Mesenchymal stem cell (in vitro differentiated cells and primary cell): ENCODE results near the gene GRAMD4.

ENCODE experiments used
- DNase-seq: peaks from one replicate; pipeline ENCODE4 v3.0.0-alpha.2; 2013
- H2AFZ ChIP-seq: one replicate; pipeline ENCODE4 v1.6.1; 2013; ENCODE audit warnings: low read depth, mild to moderate bottlenecking, control low read depth, inconsistent platforms, low read length, moderate library complexity
- H2AK5ac ChIP-seq: 2 replicates; pipeline ENCODE4 v1.6.1; 2013; ENCODE audit warnings: low read length, moderate library complexity, mild to moderate bottlenecking, inconsistent platforms; ENCODE audit not compliant: severe bottlenecking
- H2BK120ac ChIP-seq: one replicate; pipeline ENCODE4 v1.6.1; 2013; ENCODE audit warnings: low read depth, mild to moderate bottlenecking, inconsistent platforms, low read length, moderate library complexity
- H2BK12ac ChIP-seq, 2 experiments: one replicate each; pipeline ENCODE4 v1.6.1; 2013; ENCODE audit warnings: inconsistent platforms in 2 of 2, low read length in 2 of 2, mild to moderate bottlenecking in 2 of 2, moderate library complexity in 2 of 2, control low read depth in 1 of 2
- H2BK15ac ChIP-seq: one replicate; pipeline ENCODE4 v1.6.1; 2013; ENCODE audit warnings: mild to moderate bottlenecking, low read depth, inconsistent platforms; ENCODE audit not compliant: poor library complexity, severe bottlenecking
- H2BK5ac ChIP-seq: 2 replicates; pipeline ENCODE4 v1.6.1; 2013; ENCODE audit warnings: low read depth, mild to moderate bottlenecking, low read length, control low read depth, inconsistent platforms; ENCODE audit not compliant: poor library complexity, severe bottlenecking
- H3K14ac ChIP-seq, 2 experiments: one replicate each; pipeline ENCODE4 v1.6.1; 2013; ENCODE audit warnings: inconsistent platforms in 2 of 2, low read length in 2 of 2, control low read depth in 1 of 2, mild to moderate bottlenecking in 1 of 2, moderate library complexity in 1 of 2
- H3K18ac ChIP-seq, 2 experiments: one replicate each; pipeline ENCODE4 v1.6.1; 2013; ENCODE audit warnings: inconsistent platforms in 2 of 2, low read length in 2 of 2, control low read depth in 1 of 2, low read depth in 1 of 2, mild to moderate bottlenecking in 1 of 2
- H3K23ac ChIP-seq, 2 experiments: one replicate each; pipeline ENCODE4 v1.6.1; 2013; ENCODE audit warnings: inconsistent platforms in 2 of 2, low read length in 2 of 2, mild to moderate bottlenecking in 2 of 2, moderate library complexity in 2 of 2, control low read depth in 1 of 2
- H3K27ac ChIP-seq: 2 replicates; pipeline ENCODE4 v1.5.1; 2013; ENCODE audit warnings: mild to moderate bottlenecking, moderate library complexity, low read length, control low read depth, inconsistent platforms; ENCODE audit not compliant: poor library complexity, severe bottlenecking
- H3K27me3 ChIP-seq, 2 experiments: 2 replicates each; pipeline versions ENCODE4 v1.6.1 to v1.7.0; 2013; ENCODE audit warnings: low read length in 2 of 2, mild to moderate bottlenecking in 2 of 2, moderate library complexity in 2 of 2, control low read depth in 1 of 2, inconsistent platforms in 1 of 2; ENCODE audit not compliant: control insufficient read depth in 1 of 2, insufficient read depth in 1 of 2
- H3K36me3 ChIP-seq, 2 experiments: 2 replicates each; pipeline versions ENCODE4 v1.6.1 to v1.7.0; 2013; ENCODE audit warnings: low read length in 2 of 2, control low read depth in 1 of 2, inconsistent platforms in 1 of 2, low read depth in 1 of 2, mild to moderate bottlenecking in 1 of 2; ENCODE audit not compliant: insufficient read depth in 2 of 2, control insufficient read depth in 1 of 2
- H3K4ac ChIP-seq, 2 experiments: one replicate each; pipeline ENCODE4 v1.6.1; 2013; ENCODE audit warnings: inconsistent platforms in 2 of 2, low read length in 2 of 2, mild to moderate bottlenecking in 2 of 2, moderate library complexity in 2 of 2, control low read depth in 1 of 2, low read depth in 1 of 2
- H3K4me1 ChIP-seq: 2 replicates; pipeline ENCODE4 v1.6.1; 2013; ENCODE audit warnings: low read depth, low read length, control low read depth; ENCODE audit not compliant: control insufficient read depth, insufficient read depth
- H3K4me2 ChIP-seq: 2 replicates; pipeline ENCODE4 v1.6.1; 2013; ENCODE audit warnings: low read length, mild to moderate bottlenecking, inconsistent platforms; ENCODE audit not compliant: poor library complexity, severe bottlenecking
- H3K4me3 ChIP-seq, 2 experiments: 2 replicates each; pipeline versions ENCODE4 v1.5.1 to v1.7.0; 2013; ENCODE audit warnings: low read length in 2 of 2, mild to moderate bottlenecking in 2 of 2, control low read depth in 1 of 2, low read depth in 1 of 2; ENCODE audit not compliant: insufficient read depth in 1 of 2
- H3K79me1 ChIP-seq: replicated peaks from 2 replicates; pipeline ENCODE4 v1.6.1; 2013; ENCODE audit warnings: mild to moderate bottlenecking, control low read depth, low read length, inconsistent platforms; ENCODE audit not compliant: poor library complexity, severe bottlenecking
- H3K9ac ChIP-seq: 2 replicates; pipeline ENCODE4 v1.7.0; 2013; ENCODE audit warnings: mild to moderate bottlenecking, low read length, moderate library complexity
- H3K9me3 ChIP-seq: 2 replicates; pipeline ENCODE4 v1.7.0; 2013; ENCODE audit warnings: mild to moderate bottlenecking, low read length; ENCODE audit not compliant: control insufficient read depth
- H4K8ac ChIP-seq: one replicate; pipeline ENCODE4 v1.6.1; 2013; ENCODE audit warnings: inconsistent platforms, mild to moderate bottlenecking, low read length, moderate library complexity
- H4K91ac ChIP-seq: one replicate; pipeline ENCODE4 v1.6.1; 2013; ENCODE audit warnings: mild to moderate bottlenecking, low read length, inconsistent platforms
- WGBS: methylation state at CpG from one replicate; pipeline ENCODE4 v1.1.7; 2013; ENCODE audit warnings: mixed read lengths; 5-methylcytosine and 5-hydroxymethylcytosine counted together

The GRAMD4 gene

GRCh38 chr22:46629291-46629690 is 9.1 kb downstream of the GRAMD4 start:
- Histone ChIP-seq H2BK15ac (no peak overlapping the region), H3K4ac (no peak overlapping the region), H3K14ac (no peak overlapping the region), H3K9me3 (no peaks in the 10 kb centered on the region), H4K8ac (no peak overlapping the region), H3K4me1 (peaks cover 29% of the 10 kb centered on the region), H2BK5ac (no peak overlapping the region), H3K9ac (no peak overlapping the region), H4K91ac (no peak overlapping the region), H2AFZ (no peak overlapping the region), H3K4me3 (no peak overlapping the region), H3K18ac (no peak overlapping the region), H3K36me3 (peaks cover 4 to 56% of the 10 kb centered on the region in 2 experiments), H2BK120ac (no peak overlapping the region), H2BK12ac (no peak overlapping the region), H3K79me1 (peaks cover 37% of the 10 kb centered on the region), H3K27ac (no peak overlapping the region), H3K27me3 (no peaks in the 10 kb centered on the region), H3K4me2 (no peak overlapping the region), H3K23ac (no peak overlapping the region), H2AK5ac (no peak overlapping the region)
- no peak for DNase-seq
- 94% methylated on average over 16 of the region's 16 CpGs for WGBS

- Histone ChIP-seq H2BK120ac (no peak overlapping the region), H3K4me1 (peaks cover 30% of the 10 kb centered on the region), H3K9me3 (no peaks in the 10 kb centered on the region), H3K36me3 (peaks cover 4 to 52% of the 10 kb centered on the region in 2 experiments), H2BK5ac (no peak overlapping the region), H3K4me3 (no peak overlapping the region), H3K27me3 (no peaks in the 10 kb centered on the region), H3K14ac (no peak overlapping the region), H3K4me2 (no peak overlapping the region), H3K4ac (no peak overlapping the region), H4K8ac (no peak overlapping the region), H3K27ac (no peak overlapping the region), H4K91ac (no peak overlapping the region), H2BK15ac (no peak overlapping the region), H2BK12ac (no peak overlapping the region), H3K79me1 (peaks cover 26% of the 10 kb centered on the region), H3K18ac (no peak overlapping the region), H2AK5ac (no peak overlapping the region), H3K23ac (no peak overlapping the region), H3K9ac (no peak overlapping the region), H2AFZ (no peak overlapping the region)
- DNase-seq = no peak
- 91% methylated on average over 7 of the region's 13 CpGs for WGBS
Observed at GRCh38 chr22:46631113-46631512, 10.9 kb downstream of the GRAMD4 start.

GRCh38 chr22:46632646-46633249 is 12.6 kb downstream of the GRAMD4 start:
- H3K4ac ChIP-seq = no peak overlapping the region
- H3K27me3 ChIP-seq = no peaks in the 10 kb centered on the region
- H2BK5ac ChIP-seq = no peak overlapping the region
- H2AFZ ChIP-seq = no peak overlapping the region
- peak overlapping the region; percentile 39 for H4K91ac ChIP-seq
- peak overlapping the region; percentile 91 for H2AK5ac ChIP-seq
- H3K9ac ChIP-seq = no peak overlapping the region
- peaks cover 0 to 52% of the 10 kb centered on the region in 2 experiments for H3K36me3 ChIP-seq
- no peak overlapping the region for H4K8ac ChIP-seq
- H3K14ac ChIP-seq = no peak overlapping the region
- no peak overlapping the region for H2BK15ac ChIP-seq
- H3K9me3 ChIP-seq = no peaks in the 10 kb centered on the region
- no peak overlapping the region for H3K18ac ChIP-seq
- no peak overlapping the region for H2BK12ac ChIP-seq
- H2BK120ac ChIP-seq = no peak overlapping the region
- peaks cover 31% of the 10 kb centered on the region for H3K4me1 ChIP-seq
- H3K79me1 ChIP-seq = peaks cover 18% of the 10 kb centered on the region
- no peak for DNase-seq
- no peak overlapping the region for H3K4me2 ChIP-seq
- H3K27ac ChIP-seq = no peak overlapping the region
- H3K4me3 ChIP-seq = no peak overlapping the region
- no peak overlapping the region for H3K23ac ChIP-seq
- WGBS = 93% methylated on average over 18 of the region's 18 CpGs

GRCh38 chr22:46633334-46633890 is 13.2 kb downstream of the GRAMD4 start:
- Histone ChIP-seq H3K18ac (no peak overlapping the region), H4K91ac (peak overlapping the region; percentile 39), H3K4me3 (no peak overlapping the region), H3K4ac (no peak overlapping the region), H3K4me1 (peaks cover 33% of the 10 kb centered on the region), H3K27me3 (no peaks in the 10 kb centered on the region), H3K79me1 (peaks cover 14% of the 10 kb centered on the region), H3K9me3 (no peaks in the 10 kb centered on the region), H3K23ac (no peak overlapping the region), H3K36me3 (peaks cover 0 to 48% of the 10 kb centered on the region in 2 experiments), H2BK5ac (no peak overlapping the region), H2AK5ac (peak overlapping the region; percentile 91), H2AFZ (no peak overlapping the region), H3K9ac (no peak overlapping the region), H2BK12ac (no peak overlapping the region), H2BK120ac (no peak overlapping the region), H3K27ac (no peak overlapping the region), H4K8ac (no peak overlapping the region), H2BK15ac (no peak overlapping the region), H3K4me2 (no peak overlapping the region), H3K14ac (no peak overlapping the region)
- no peak for DNase-seq
- 85% methylated on average over 10 of the region's 10 CpGs for WGBS
